ENCODE data around the gene CMTM1.
"Not testable (repeated sequence)": the region's sequence is repeated elsewhere in the genome, so short reads cannot be mapped to it uniquely, and the experiment has no call there.

Gene CMTM1

GRCh38 chr16:66622863-66623262, 56.6 kb downstream of the CMTM1 start:
- no peaks in the 10 kb centered on the region for H3K9me3 ChIP-seq (ENCODE audit: control insufficient read depth in 2 of 2, low read length in 2 of 2)
- H3K4me1 ChIP-seq (ENCODE audit: control insufficient read depth in 2 of 2, insufficient read depth in 2 of 2, low read length in 2 of 2) = no peaks in the 10 kb centered on the region
- no peak overlapping the region for H3K4me3 ChIP-seq (ENCODE audit: low read length in 2 of 2)
- no peak overlapping the region for H3K9ac ChIP-seq (ENCODE audit: low read depth in 1 of 2, low read length in 2 of 2)
- H3K27ac ChIP-seq (ENCODE audit: low read depth in 2 of 2, low read length in 2 of 2) = no peak overlapping the region
- peaks cover 13 to 25% of the 10 kb centered on the region in 2 donors for H3K36me3 ChIP-seq (ENCODE audit: control insufficient read depth in 2 of 2, insufficient read depth in 2 of 2, low read length in 2 of 2)
- H3K27me3 ChIP-seq (ENCODE audit: control insufficient read depth in 2 of 2, insufficient read depth in 2 of 2, low read length in 2 of 2) = no peaks in the 10 kb centered on the region

GRCh38 chr16:66623755-66624154, 57.5 kb downstream of the CMTM1 start:
- no peak overlapping the region for H3K27ac ChIP-seq (ENCODE audit: low read depth in 2 of 2, low read length in 2 of 2)
- no peak overlapping the region for H3K9ac ChIP-seq (ENCODE audit: low read depth in 1 of 2, low read length in 2 of 2)
- no peak overlapping the region for H3K4me3 ChIP-seq (ENCODE audit: low read length in 2 of 2)
- no peaks in the 10 kb centered on the region for H3K4me1 ChIP-seq (ENCODE audit: control insufficient read depth in 2 of 2, insufficient read depth in 2 of 2, low read length in 2 of 2)
- H3K27me3 ChIP-seq (ENCODE audit: control insufficient read depth in 2 of 2, insufficient read depth in 2 of 2, low read length in 2 of 2) = no peaks in the 10 kb centered on the region
- no peaks in the 10 kb centered on the region for H3K9me3 ChIP-seq (ENCODE audit: control insufficient read depth in 2 of 2, low read length in 2 of 2)
- H3K36me3 ChIP-seq (ENCODE audit: control insufficient read depth in 2 of 2, insufficient read depth in 2 of 2, low read length in 2 of 2) = peaks cover 13 to 20% of the 10 kb centered on the region in 2 donors

DNA sequence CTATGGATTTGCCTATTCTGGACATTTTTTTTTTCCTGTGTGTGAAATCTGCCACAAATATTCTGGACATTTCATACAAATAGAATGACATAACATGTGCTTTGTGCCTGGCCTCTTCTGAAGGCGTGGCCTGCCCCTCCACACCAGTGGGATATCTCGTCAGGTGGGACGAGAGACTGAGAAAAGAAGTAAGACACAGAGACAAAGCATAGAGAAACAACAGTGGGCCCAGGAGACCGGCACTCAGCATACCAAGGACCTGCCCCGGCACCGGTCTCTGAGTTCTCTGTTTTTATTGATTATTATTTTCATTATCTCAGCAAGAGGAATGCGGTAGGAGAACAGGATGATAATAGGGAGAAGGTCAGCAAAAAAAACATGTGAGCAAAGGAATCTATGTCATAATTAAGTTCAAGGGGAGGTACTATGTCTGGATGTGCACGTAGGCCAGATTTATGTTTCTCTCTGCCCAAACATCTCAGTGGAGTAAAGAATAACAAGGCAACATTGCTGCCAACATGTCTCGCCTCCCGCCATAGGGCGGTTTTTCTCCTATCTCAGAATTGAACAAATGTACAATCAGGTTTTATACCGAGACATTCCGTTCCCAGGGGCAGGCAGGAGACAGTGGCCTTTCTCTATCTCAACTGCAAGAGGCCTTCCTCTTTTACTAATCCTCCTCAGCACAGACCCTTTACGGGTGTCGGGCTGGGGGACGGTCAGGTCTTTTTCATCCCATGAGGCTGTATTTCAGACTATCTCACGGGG, 61.6 kb downstream of the CMTM1 start:
- not testable (repeated sequence) for H3K9me3 ChIP-seq (ENCODE audit: control insufficient read depth in 2 of 2, low read length in 2 of 2); H3K4me1 ChIP-seq (ENCODE audit: control insufficient read depth in 2 of 2, insufficient read depth in 2 of 2, low read length in 2 of 2); H3K4me3 ChIP-seq (ENCODE audit: low read length in 2 of 2); H3K27ac ChIP-seq (ENCODE audit: low read depth in 2 of 2, low read length in 2 of 2); H3K27me3 ChIP-seq (ENCODE audit: control insufficient read depth in 2 of 2, insufficient read depth in 2 of 2, low read length in 2 of 2); H3K36me3 ChIP-seq (ENCODE audit: control insufficient read depth in 2 of 2, insufficient read depth in 2 of 2, low read length in 2 of 2); H3K9ac ChIP-seq (ENCODE audit: low read depth in 1 of 2, low read length in 2 of 2)

All from mucosa of rectum (tissue), 2 donors.